ENCODE results near the gene ZGPAT. TPM values are rescaled to one million over a fixed set of nuclear protein-coding genes. Genes with fewer than 3 reads are reported as not detected.

The ZGPAT gene
- total and polyA plus RNA-seq, 9 of the 15 experiments (the other 6 are each of a cell fraction or from before 2014, with no cell fraction given), result 0.14 to 26.6 (median 7.4) TPM

DNA sequence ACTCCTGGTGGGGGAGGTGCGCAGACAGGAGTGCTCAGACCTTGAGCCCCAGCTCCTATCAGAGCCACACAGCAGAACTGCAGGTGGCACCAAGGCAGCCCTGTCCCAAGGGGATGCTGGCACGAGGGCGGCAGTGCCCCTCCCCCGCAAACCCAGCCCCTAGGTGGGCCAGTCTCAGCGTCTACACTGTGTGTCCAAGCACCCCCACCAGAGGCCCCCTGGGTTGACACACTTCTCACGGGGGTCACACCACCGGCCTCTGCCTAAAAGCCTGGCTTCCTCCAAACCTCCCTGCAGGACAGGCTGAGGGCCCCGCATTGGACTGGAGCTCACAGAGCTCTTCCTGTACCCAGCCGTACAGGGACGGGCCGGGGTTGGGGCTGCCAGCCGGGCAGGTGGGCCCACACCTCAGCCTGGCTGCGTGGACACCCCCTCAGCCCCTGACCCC, 39.8 kb downstream of the ZGPAT start:
- Histone ChIP-seq H3K27ac (ENCODE audit: extremely low read depth, low read depth, low read length) (no peak overlapping the region), H3K36me3 (ENCODE audit: control insufficient read depth, insufficient read depth, low read length) (peaks cover 13% of the 10 kb centered on the region; the same call in 1 of the 3 replicates), H3K4me3 (no peak overlapping the region), H3K9me1 (ENCODE audit: control insufficient read depth, insufficient read depth, low read length) (no peaks in the 10 kb centered on the region), H4K20me1 (replicated peaks; ENCODE audit: control insufficient read depth, insufficient read depth, low read length) (no peaks in the 10 kb centered on the region), H2AFZ (ENCODE audit: low read depth, low read length) (no peak overlapping the region), H3K79me2 (ENCODE audit: control insufficient read depth, insufficient read depth, low read length) (no peaks in the 10 kb centered on the region), H3K9me3 (replicated peaks; ENCODE audit: control insufficient read depth, insufficient read depth, low read depth, low read length) (no peaks in the 10 kb centered on the region), H3K4me1 (replicated peaks in 1 of 2; ENCODE audit: control insufficient read depth in 2 of 2, insufficient read depth in 2 of 2, low read length in 2 of 2) (peaks cover 9 to 67% of the 10 kb centered on the region in 2 experiments), H3K27me3 (ENCODE audit: control insufficient read depth in 2 of 2, insufficient read depth in 2 of 2, low read length in 2 of 2) (no peaks in the 10 kb centered on the region), H3K9ac (ENCODE audit: insufficient read depth in 1 of 2, low read depth in 2 of 2, low read length in 2 of 2) (peak overlapping the region in 1 of 2 experiments; percentile 77; a peak in 2 of 4 replicates), H3K4me2 (ENCODE audit: insufficient read depth, low read length) (no peak overlapping the region)
- no peak for ATAC-seq
- WGBS (ENCODE audit: insufficient coverage, low coverage, missing lambda C conversion rate), result 70% methylated on average over 8 of the region's 13 CpGs
- POLR2A ChIA-PET, result no interaction called here
- FAIRE-seq, result no peak
- CTCF ChIA-PET (ENCODE audit: low intra/inter-chr PET ratio), result no interaction called here
- intact Hi-C loops (cut with micrococcal nuclease), result no loop called here
- in situ Hi-C loops (cut with MboI), result no loop called here
- DNase-seq (ENCODE audit: extremely low read depth in 1 of 4, low spot score in 3 of 4), result no peak
- no peak for TF ChIP-seq ZC3H8 (IDR thresholded peaks at IDR 0.05)
- no peak for TF ChIP-seq SREBF2 (CRISPR knock-in tag; IDR thresholded peaks at IDR 0.05)
- no peak for TF ChIP-seq ZNF445 (CRISPR knock-in tag; IDR thresholded peaks at IDR 0.05; ENCODE audit: low read depth)
- no peak for TF ChIP-seq CLOCK (CRISPR knock-in tag; IDR thresholded peaks at IDR 0.05; ENCODE audit: borderline replicate concordance)
- no peak for TF ChIP-seq SMAD2 (IDR thresholded peaks at IDR 0.05; ENCODE audit: low read depth, low read length)
- BruUV-seq (replicated peaks), result no TSS peak
